GM12892 (cell line): Measurements from ENCODE around the gene BMP3.

Source experiments
- POLR2A ChIP-seq: IDR thresholded peaks from 2 replicates; pipeline ENCODE4 v1.6.1; 2011; ENCODE audit warnings: low read depth, low read length, control low read depth
- POLR2AphosphoS5 ChIP-seq: IDR thresholded peaks from 2 replicates; pipeline ENCODE4 v1.6.1; 2011; ENCODE audit warnings: low read depth, low read length, control low read depth
- TAF1 ChIP-seq: IDR thresholded peaks from 2 replicates; pipeline ENCODE4 v1.6.1; 2011; ENCODE audit warnings: low read depth, mild to moderate bottlenecking, control low read depth, low read length, borderline replicate concordance

DNA sequence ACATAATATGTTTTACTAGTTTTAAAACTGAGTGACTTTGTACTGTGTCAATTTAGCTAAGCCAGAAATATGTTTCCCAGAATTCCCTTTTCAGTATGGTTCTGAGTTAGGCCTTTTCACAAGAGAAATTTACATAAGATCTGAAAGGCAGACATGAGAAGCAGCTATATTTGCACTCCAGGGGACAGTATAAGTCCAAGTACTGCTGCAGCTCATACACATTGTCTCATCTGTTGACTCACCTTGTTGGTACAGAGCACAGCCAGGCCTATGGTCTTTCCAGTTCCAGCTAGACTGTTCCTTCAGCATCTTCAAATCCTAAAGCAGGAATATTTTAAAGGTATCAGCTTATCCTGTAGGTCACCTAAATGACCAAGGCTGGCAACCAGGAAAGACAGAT lies 53.5 kb downstream of the BMP3 start:
- TF ChIP-seq POLR2AphosphoS5: no peak
- no peak for TF ChIP-seq TAF1
- no peak for TF ChIP-seq POLR2A
